ENCODE measurements around the gene SBNO2.
A peak's percentile ranks its signal among the peaks of the same experiment; 100 is the strongest.

The SBNO2 gene, protein sequence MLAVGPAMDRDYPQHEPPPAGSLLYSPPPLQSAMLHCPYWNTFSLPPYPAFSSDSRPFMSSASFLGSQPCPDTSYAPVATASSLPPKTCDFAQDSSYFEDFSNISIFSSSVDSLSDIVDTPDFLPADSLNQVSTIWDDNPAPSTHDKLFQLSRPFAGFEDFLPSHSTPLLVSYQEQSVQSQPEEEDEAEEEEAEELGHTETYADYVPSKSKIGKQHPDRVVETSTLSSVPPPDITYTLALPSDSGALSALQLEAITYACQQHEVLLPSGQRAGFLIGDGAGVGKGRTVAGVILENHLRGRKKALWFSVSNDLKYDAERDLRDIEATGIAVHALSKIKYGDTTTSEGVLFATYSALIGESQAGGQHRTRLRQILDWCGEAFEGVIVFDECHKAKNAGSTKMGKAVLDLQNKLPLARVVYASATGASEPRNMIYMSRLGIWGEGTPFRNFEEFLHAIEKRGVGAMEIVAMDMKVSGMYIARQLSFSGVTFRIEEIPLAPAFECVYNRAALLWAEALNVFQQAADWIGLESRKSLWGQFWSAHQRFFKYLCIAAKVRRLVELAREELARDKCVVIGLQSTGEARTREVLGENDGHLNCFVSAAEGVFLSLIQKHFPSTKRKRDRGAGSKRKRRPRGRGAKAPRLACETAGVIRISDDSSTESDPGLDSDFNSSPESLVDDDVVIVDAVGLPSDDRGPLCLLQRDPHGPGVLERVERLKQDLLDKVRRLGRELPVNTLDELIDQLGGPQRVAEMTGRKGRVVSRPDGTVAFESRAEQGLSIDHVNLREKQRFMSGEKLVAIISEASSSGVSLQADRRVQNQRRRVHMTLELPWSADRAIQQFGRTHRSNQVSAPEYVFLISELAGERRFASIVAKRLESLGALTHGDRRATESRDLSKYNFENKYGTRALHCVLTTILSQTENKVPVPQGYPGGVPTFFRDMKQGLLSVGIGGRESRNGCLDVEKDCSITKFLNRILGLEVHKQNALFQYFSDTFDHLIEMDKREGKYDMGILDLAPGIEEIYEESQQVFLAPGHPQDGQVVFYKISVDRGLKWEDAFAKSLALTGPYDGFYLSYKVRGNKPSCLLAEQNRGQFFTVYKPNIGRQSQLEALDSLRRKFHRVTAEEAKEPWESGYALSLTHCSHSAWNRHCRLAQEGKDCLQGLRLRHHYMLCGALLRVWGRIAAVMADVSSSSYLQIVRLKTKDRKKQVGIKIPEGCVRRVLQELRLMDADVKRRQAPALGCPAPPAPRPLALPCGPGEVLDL (N-terminal part only)

GRCh38 chr19:1173845-1174809 is at the start of gene SBNO2:
Gene SBNO2 (minus strand): TSS chr19:1174268. CDS start chr19:1154276, 19,992 bp downstream.
- peak; percentile 92 for DNase-seq

- DNase-seq = no peak
Measured at GRCh38 chr19:1223018-1223855, 49.2 kb upstream of the SBNO2 start.

DNA sequence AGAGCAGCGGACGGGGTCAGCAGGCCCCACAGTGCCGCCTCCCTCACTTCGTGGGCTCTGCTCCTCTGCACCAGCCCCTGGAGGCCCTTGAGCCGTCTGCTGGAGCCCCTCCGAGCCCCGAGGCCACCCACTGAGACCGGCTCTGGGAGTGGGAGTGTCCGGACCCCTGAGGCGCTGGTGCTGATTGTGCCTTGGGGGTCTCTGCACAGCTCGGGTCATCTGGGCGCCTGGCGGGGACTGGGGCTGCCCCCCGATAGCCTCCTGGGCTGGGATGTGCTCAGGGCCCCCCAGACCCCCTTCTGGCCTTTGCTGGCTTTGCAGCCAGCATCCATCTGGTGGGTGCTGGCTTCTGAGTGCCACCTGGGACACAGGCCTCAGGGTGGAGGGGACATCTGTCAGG is 48.3 kb upstream of the SBNO2 start:
- no peak for DNase-seq

- DNase-seq = no peak
Measured at GRCh38 chr19:1221904-1222255, 47.8 kb upstream of the SBNO2 start.

DNA sequence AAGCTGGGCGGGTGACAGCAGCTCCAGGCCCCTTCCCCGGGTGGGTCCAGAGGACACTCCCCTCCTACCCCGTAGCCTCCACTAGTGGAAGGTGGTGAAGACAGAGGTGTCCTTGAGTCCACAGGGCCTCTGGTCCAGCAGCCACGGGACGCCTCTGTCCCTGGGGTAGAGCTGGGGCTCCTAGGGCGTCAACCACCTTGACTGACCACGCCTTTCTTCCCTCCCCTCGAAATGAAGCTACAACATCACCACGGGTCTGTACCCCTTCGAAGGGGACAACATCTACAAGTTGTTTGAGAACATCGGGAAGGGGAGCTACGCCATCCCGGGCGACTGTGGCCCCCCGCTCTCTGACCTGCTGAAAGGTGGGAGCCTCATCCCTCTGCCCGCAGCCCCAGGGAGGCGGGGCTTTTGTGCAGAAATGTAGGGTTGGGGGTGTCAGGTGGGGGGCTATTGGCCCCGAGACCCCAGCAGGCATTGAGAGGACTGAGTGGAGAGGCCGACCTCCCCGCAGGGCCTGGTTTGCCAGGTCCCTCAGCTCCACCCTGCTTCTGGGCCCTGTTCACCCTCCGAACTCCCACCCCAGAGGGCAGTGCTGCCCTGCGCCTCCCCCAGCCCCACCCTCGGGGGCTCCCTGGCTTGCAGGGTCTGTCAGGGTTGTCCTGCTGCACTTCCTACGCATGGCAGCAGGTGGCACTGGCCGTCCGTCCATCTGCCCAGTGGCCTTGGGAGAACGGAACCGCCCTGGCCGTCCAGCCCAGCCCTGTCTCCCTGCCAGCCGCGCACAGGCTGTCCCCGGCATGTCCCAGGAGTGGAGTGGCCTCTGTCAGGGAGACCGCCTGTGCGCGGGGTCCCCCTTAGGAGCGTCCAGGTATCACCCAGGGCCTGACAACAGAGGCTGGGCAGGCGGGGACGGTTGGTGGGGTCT is 47.2 kb upstream of the SBNO2 start:
- no peak for DNase-seq

DNA sequence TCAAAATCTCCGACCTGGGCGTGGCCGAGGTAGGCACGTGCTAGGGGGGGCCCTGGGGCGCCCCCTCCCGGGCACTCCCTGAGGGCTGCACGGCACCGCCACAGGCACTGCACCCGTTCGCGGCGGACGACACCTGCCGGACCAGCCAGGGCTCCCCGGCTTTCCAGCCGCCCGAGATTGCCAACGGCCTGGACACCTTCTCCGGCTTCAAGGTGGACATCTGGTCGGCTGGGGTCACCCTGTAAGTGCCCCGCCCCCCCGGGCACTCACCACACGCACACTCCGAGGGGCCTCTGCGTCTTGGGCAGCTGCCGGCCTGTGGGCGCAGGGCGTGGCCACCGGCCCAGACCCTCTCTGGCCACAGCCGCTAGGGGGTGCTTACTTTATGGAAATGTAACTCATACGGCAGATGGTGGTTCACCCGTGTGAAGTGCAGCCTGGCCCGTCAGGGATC is 46.4 kb upstream of the SBNO2 start:
- DNase-seq = no peak

- DNase-seq = no peak
Measured at GRCh38 chr19:1219786-1220476, 45.9 kb upstream of the SBNO2 start.

DNA sequence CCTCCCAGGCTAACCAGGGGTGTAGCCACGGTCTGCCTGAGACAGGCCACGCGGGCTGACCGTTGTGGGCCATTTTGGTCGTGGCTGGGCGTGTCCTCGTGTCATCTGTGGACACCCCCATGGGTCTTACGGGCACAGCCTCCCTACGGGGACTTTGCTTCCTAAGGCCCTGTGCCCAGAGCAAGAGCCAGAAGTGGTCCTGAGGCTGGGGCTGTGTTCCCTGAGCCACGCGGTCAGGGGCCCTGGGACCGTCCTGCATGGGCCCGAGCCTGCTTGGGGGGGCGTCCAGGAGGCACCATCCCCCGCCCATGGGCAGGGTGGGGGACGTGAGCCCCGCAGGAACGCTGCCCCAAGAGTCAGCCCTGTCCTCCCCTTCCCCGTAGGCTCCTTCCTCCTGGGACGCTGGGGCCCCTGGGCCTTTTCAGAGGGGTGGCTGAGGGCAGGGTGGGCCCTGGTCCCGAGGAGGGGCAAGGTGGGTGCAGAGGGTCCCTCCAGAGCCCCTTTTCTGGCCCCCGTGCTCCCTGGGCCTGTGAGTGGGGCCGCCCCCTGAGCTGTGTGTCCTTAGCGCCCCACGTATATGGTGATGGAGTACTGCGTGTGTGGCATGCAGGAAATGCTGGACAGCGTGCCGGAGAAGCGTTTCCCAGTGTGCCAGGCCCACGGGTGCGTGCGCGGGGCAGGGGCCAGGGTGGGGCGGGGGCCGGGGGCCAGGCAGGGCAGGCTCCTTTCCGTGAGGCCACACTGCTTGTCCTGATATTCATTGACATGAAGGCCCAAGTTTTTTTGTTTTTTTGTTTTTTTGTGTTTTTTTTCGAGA is 44.9 kb upstream of the SBNO2 start:
- DNase-seq = no peak

GRCh38 chr19:1217366-1217765 is 43.3 kb upstream of the SBNO2 start:
- no peak for DNase-seq

GRCh38 chr19:1216756-1217155 is 42.7 kb upstream of the SBNO2 start:
- DNase-seq = no peak

- DNase-seq = no peak
Measured at GRCh38 chr19:1214862-1215731, 41.0 kb upstream of the SBNO2 start.

- DNase-seq = no peak
Measured at GRCh38 chr19:1214299-1214861, 40.3 kb upstream of the SBNO2 start.

DNA sequence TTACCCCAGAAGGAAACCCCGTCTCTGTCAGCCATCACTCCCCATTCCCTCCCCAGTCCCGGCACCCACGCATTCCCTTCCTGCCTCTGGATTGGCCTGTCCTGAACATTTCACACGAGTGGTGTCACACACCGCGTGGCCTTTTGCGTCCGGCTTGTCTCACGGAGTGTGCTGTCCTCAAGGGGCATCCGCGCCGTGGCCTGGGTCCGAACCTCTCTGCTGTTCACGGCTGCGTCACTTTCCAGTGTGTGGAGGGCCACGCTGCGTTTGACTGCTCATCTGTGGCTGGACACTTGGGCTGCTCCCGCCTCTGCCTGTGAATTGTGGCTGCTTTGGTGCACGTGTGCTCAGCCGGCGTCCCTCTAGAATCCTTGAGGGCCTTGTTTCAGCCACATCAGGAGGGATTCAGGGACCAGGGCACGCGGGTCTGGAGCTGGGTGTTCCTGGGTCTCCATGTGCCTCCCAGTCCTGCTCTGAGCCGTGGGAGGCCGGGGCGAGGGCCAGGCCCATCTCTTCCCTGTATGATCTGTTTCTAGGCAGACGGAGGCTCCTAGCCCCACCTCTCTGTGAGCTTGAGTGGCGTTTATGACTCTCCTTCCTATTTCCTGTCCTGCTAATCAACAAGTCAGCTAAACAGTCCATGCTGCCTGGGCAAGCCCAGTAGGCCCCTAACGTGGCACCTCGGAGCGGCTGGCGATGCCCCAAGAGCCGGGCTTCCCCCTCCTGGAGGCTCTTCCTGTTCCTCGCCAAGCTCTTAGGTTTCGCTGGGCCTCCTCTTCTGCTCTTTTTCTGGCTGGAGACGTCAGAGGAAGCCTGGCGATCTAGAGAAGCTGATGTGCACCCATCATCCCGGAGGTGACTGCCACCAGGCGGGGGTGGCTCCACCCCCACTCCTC is 39.6 kb upstream of the SBNO2 start:
- peak; percentile 73 for DNase-seq

DNA sequence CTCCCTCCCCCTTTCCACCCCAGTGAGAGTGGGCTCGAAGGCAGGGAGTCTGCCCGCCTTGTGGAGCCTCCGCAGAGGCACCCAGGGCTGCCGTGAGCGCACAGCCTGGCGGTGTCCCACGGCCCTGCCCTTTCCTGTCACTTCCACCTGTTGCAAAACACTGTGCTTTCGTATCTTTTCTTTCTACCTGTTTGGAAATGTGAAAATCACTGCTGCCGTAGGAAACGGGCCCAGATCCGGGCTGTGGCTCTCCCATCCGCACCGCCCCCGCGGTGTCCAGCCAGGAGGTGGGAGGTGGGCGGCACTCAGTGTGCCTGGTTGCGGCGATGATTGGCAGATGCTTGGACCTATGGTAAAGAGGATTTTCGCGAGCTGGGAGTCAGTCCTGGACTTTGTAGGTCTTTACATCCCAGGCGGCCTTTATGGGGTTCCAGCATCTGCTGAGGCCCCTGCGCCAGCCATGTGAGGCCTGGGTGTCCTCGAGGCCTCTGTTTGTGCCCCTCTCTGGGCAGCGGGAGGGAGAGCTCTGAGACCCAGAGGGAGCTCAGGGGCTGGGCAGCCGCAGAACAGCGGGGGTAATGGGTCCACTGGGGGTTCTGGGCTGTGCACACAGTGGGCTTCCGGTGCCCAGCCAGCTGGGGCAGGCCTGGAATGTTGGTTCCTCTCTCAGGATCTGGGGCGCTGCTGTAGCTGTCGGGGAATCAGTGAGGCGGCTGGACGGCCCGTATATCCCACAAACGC is 37.6 kb upstream of the SBNO2 start:
- DNase-seq = no peak

- DNase-seq = no peak
Measured at GRCh38 chr19:1210227-1210538, 36.1 kb upstream of the SBNO2 start.
